NCI-H1694 (cell line): ENCODE measurements around the gene HOXC12.

Experiments used
- DNase-seq: peaks from one replicate; lab custom pipeline; 2025; lab: John Stamatoyannopoulos, UW

Gene HOXC12

GRCh38 chr12:53984901-53985691 is 30.4 kb downstream of the HOXC12 start, which contains the start of gene HOXC10:
Gene HOXC10 (plus strand): TSS chr12:53985146. CDS start chr12:53985260, 114 bp downstream.
- DNase-seq, result peak; percentile 96

DNA sequence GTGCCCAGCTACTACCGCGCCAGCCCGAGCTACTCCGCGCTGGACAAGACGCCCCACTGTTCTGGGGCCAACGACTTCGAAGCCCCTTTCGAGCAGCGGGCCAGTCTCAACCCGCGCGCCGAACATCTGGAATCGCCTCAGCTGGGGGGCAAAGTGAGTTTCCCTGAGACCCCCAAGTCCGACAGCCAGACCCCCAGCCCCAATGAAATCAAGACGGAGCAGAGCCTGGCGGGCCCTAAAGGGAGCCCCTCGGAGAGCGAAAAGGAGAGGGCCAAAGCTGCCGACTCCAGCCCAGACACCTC is 30.9 kb downstream of the HOXC12 start:
- DNase-seq, result no peak

DNA sequence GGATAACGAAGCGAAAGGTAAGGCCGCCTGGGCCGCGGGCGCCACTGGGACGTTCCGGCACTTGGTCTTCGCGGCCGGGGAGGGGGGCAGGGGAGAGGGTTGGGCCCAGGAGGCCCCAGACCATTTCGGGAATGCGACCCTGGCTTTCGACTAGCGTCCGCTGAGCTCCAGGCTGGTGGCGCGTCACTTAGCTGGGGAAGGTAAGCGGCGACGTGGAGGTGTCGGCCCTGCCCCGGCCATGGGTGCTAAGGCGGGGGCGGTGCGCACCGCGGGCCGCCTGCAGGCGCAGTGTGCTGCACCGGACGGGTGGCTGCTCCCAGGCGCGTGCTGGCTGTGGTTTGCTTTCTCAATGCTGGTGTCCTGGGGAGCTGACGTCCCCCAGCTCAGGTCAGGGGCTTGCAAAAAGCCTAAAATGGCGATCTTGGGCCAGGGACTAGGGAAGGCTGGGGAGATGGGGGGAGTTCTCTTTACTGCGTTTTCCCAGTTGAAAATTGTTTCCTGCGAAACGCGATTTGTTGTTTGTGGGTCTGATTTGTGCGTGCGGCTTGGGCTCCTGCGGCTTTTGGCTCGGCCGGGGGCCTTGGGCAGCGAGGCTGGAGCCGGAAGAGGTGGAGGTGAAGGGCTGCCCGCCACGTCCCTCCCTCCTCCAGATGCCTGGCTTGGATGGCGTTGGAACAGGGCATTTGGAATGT is 31.4 kb downstream of the HOXC12 start:
- DNase-seq, result no peak

DNA sequence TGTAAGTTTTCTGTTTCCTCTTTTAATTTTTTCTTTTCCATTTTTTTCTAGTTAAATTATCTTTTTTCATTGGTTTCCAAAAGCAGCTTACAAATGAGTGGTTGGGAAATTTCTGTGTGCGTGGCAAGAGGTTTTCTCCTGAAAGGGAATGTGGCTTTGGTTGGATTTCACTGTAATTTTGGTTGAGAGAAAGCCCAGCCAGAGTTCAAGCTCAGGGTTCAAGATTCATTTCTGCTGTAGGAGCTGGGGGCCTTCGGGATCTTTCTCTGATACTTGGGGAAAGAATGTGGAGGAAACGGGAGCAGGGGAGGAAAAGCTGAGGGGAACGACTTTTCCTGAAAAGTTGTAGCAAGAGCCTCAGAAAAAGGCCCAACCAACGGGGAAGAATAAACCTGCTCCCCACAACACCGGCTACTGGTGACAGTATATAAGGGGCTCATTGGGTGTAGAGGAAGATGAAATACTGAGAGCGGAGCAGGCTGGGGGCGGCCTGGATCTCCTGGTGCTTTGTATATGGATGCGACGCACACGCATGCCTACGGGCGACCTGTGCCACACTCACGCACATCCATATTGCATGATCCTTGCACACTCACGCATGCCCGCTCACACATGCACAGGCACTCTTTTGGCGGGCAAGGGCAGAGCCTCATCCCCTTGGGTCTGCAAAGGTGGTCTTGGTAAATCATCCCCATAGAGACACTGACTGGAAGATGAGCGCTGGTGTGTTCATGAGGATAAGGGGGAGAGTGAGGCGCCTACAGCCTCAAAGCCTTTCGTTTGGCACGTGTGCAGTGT is 32.2 kb downstream of the HOXC12 start:
- no peak for DNase-seq

DNA sequence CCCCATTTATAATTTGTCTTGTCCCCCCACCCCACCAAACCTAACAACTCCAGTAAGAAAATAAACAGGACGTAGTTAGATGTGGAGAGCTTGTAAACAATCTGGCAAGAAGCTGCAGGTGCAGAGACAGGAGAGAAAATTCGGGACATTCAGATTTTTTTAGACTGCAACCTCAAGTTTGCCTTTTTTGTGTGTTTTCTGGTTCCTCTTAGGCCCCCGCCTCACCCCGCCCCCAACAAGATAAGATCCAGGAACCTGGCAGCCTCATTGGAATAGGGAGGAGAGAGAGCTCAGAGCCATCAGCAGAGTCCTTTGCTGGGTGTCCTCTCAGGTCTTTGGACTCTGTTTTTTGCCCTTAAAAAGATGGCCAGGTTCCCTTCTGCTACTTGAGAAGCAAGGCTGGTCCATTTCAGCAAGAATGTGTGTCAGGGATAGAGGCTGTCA is 33.1 kb downstream of the HOXC12 start:
- no peak for DNase-seq

DNA sequence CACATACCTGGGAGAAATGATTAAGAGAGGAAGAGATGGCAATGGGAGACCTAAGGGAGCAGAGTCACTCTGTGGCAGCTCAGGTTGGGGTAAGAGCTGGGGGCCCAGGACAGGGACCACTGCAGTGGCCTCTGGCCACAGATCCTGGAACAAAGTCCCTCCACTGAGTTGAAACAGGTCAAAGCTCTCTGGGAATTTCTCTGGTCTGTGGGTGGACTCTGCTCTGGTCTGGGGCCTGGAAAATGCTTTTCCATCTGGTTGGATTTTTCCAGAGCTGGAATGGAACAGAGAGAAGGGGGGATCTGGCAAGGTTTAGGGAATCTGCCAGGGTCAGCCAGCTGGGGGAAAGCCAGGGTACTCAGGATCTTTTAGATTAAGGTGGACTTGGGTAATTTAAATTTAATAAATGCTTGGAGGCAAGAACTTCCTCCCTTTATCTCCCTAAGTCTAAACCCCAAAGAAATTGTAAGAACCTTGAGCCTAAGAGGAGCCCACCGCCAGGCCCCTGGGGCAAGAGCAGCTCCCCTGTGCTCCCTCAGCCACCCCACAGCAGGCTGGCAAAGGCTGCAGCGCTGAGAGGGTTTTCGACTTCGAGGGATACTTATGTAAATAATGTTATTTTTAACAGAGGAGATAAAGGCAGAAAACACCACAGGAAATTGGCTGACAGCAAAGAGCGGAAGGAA is 34.0 kb downstream of the HOXC12 start:
- DNase-seq, result no peak

DNA sequence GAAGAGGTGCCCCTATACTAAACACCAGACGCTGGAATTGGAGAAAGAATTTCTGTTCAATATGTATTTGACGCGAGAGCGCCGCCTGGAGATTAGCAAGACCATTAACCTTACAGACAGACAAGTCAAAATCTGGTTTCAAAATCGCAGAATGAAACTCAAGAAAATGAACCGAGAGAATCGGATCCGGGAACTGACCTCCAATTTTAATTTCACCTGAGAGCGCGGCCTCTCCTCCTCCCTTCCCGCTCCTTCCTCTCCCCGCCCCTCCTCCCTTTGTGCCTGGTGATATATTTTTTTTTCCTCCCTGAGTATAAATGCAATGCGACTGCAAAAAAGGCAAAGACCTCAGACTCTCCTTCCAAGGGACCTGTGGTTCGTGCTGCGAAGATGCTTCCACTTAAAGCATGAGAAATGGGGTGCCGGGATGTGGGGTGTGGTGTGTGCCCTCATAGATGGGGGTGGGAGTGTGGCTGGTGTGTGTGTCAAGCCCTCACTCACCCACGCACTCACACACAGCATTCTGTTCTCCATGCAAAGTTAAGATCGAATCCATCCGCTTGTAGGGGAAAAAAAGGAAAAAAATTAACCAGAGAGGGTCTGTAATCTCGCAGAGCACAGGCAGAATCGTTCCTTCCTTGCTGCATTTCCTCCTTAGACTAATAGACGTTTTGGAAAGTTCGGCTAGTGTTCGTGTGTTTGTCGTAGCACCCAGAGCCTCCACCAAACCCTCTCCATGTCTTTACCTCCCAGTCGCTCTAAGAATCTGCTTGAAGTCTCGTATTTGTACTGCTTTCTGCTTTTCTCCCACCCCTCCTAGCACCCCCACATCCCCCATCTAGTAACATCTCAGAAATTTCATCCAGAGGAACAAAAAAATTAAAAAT is 34.8 kb downstream of the HOXC12 start:
- peak; percentile 48 for DNase-seq

GRCh38 chr12:53990311-53991076 is 35.8 kb downstream of the HOXC12 start:
- DNase-seq, result no peak

DNA sequence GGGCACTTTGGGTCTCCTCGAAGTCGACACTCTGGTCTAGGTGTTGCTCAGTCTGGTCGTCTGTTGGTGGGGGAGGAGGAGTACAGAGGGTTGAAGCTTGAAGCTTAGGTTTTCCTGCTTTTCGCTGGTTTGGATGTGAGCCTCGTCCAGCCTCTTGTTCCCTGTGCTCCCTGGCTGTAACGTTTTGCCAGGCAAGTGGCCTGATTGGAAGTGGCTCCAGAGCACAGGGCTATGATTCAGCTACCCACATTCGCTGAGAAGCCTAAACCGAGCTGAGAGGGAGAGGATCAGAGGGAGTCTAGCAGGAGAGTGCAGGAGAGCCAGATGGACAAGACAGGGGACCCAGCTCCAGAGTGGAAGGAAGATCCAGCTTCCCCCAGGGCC is 36.4 kb downstream of the HOXC12 start:
- no peak for DNase-seq

- no peak for DNase-seq
Observed at GRCh38 chr12:53992377-53992889, 37.7 kb downstream of the HOXC12 start.

- no peak for DNase-seq
Observed at GRCh38 chr12:53993162-53994008, 38.7 kb downstream of the HOXC12 start.

DNA sequence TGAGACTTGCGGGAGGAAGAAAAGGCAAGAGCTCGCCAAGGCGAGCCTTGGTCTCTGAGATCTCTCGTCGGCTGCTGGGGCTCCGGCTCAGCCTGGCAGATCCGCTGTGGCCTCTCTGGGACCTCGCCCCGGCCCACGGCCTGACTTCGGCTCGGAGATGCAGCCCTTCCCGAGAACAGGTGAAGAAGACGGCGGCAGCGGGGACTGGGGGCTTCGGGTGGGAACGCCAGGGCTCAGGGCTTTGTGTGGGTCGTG is 39.2 kb downstream of the HOXC12 start:
- no peak for DNase-seq

DNA sequence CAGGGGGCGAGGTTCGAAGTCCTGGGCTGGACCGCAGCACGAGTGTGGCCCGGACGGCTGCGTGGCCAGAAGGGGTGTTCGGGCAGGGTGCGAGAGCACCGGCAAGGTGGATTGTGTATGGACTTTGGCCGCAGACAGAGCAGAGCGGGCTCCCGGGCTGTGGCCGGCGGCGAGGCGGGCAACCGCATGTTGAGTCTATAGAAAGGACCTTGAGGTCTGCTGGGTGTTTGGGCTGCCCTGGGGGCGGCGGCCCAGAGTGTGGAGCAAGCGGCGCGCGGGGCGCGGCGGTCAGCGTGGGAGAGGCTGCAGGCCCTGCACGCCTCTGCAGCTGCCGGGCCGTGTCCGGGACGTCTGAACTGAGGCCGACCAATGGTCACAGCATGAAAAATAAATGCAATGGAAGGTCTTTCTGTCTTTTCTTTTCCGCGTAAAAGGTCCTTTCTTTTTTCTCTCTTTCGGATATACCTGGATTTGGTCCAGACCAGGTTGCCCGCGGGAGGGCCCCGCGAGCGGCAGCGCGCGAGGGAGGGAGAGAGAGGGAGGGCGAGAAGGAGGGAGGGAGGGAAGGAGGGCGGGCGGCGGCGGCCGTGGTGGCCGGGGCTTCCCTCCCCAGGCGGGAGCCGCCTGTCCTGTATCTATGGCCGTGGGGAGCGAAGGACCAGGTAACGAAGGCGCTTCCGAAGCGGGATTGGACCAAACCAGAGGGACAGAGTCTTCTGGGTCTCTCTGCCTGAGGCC is 39.7 kb downstream of the HOXC12 start:
- DNase-seq, result no peak

DNA sequence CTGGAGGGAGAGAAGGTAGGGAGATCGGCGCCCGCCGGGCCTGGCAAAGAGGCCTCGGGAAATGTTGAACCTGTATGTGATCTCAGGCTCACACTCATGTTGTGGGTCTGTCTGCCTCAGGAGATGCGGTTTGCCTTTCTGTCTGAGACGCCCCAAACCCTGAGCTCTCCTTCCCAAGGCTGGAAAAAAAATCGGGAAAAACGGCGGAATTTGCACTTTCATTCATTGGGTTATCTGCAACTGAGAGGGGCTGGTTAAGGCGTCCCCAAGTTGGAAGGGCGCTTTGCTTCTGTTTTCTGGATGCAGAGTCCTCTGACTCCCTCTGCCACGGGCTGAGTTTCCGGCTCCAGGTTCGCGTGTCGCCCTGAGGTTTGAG is 40.3 kb downstream of the HOXC12 start:
- no peak for DNase-seq

DNA sequence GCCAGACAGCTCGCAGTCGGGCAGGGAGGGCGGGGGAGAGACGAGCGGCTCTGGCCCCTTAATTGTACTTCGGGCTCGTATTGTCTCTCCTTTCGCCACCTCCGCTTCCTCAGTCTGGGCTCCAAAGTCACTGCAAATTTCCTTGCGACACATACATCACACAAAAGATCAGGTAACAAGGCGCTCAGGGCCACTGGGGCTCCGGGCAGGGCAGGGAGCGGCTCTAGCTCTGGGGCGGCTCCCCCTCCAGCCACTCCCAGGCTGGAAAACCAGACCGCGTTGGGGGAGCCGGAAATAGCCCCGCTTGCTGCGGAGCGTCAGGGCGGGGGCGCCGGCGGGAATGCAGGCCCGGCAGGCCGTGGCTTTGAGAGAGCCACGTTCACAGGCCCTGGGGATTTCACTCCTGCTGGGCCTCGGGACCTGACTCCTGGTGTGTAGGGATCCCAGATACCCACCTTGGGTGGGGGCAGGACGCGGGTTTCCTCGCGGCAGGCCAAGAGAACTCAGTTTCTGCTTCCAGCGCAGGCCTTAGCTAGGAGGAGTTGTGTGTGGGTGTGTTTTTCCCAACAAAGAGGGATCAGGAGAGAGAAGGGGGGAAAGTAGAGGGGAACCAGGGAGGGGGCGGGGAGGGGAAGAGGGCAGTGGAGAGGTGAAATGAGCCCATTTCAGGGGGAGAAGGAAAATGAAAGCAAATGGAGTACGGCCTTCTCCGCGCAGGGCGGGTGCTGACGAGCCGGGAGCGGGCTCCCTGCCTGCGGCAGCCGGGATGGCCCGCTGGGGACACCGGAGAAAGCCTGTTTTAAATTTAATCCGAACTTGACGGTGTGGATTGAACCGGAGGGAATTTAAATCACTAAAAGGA is 40.9 kb downstream of the HOXC12 start:
- DNase-seq, result no peak

- DNase-seq, result no peak
Observed at GRCh38 chr12:53996240-53997203, 41.8 kb downstream of the HOXC12 start.
